GM21447 (cell line): ENCODE measurements around the gene AGTPBP1.
A peak's percentile ranks its signal among the peaks of the same experiment; 100 is the strongest.
"Not testable (repeated sequence)": the region's sequence is repeated elsewhere in the genome, so short reads cannot be mapped to it uniquely, and the experiment has no call there.

Experiments used
- ATAC-seq: cut with Tn5 transposase; IDR thresholded peaks from one replicate; pipeline ENCODE4 v1.9.1; 2021; ENCODE audit not compliant: unreplicated experiment

Gene AGTPBP1

DNA sequence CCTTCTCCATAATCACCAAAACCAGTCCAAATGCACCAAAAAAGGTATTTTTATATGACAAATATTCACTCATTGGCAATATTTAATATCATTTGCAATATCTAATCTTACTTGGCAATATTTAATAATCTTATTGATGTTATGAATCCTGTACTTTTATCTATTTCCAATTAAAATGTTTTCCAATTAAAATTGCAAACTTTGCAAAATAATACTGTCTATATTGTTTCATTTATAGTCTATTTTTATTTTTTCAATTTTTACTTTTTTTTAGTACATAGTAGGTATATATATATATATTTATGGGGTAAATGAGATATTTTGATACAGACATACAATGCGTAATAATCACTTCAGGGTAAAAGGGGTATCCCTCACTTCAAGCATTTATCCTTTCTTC, 109.9 kb downstream of the AGTPBP1 start:
- ATAC-seq, result no peak

DNA sequence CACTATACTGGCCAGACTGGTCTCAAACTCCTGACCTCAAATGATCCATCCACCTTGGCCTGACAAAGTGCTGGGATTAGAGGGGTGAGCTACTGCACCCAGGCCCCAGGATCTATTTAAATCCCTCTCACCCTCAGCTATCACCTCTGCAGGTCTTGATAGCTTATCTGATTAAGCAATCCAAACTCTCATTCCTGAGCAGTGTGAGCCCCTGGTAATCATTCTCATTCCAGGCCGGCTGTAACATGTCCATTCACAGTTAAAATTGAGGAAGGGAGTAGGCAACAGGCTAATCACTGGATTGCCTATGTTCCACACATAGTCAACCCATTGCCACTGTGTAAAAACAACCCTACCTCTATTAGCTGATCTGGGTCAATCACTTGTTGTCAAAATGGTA, 111.1 kb downstream of the AGTPBP1 start:
- ATAC-seq, result no peak

DNA sequence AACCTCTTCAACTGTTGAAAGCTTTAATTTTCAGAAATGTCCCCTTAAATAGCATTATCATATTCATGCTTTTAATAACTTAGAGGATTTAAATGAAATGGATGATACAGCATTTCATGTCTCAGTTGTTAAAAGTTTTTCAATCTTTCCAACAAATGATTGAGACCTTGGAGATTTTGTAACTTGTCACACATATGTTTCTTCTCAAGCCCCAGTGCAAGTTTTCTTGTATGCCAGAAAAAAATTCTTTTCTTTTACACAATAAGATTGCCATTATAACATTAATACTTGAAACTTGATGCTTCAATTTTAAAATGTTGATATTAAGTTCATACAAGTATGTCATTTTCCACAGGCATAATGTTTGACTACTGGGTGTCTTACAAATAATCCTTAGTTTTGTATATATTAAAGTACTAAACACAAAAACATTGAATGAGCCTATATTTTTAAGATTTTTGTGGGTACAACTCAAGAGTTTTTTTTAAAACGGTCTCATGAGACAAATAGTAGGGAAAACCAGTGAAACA, 124.5 kb downstream of the AGTPBP1 start:
- no peak for ATAC-seq

DNA sequence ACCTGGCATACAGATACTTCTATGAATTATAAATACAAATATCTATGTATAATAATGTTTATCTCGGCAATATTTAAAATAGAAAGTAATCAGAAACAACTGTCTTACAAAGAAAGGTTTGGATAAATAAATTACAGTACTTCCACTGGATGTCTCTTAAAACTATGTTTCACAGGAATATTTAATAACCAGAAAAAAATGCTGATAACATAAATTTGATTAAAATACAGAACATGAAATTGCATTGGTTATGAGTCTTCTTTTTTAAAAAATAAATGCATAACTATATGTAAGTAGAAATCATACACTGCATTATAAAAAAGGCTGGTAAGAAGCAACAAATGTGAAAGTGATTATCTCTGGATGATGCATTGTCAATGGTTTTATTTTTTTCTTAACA, 126.0 kb downstream of the AGTPBP1 start:
- no peak for ATAC-seq

DNA sequence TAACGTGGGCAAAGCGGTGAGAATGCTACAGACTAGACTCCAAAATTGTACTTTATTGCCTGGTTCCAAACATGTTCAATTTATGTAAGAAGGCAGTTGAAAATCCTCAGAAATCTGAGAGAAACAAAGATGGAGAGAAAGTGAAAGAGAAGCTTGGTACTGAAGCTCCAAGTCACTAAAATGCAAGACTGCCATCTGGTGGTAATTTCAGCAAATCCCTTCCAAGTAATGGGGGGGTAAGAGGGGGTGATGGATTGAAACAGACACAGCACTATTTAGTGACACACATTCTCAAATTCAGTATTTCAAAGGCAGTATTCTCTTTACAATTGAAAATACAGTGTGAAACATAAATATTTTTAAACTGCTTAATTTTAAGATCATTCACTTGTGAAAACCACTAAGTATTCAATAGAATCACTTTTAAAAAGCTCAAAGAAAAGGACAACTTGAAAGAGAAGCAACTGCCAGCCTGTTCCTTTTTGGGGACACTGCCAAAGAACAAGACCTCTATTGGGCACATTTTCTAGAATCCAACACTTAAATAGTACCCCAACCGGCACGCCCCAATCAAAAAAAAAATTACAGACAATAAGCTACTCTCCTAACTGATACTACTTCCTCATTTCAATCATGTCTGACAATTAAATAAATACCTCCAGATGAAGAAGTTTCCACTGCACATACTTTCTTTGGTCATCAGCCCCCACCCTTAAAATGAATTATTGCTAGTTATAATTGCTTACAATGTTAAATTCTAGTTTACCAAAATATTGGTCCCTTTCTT, 131.5 kb downstream of the AGTPBP1 start:
- ATAC-seq, result peak; percentile 93

DNA sequence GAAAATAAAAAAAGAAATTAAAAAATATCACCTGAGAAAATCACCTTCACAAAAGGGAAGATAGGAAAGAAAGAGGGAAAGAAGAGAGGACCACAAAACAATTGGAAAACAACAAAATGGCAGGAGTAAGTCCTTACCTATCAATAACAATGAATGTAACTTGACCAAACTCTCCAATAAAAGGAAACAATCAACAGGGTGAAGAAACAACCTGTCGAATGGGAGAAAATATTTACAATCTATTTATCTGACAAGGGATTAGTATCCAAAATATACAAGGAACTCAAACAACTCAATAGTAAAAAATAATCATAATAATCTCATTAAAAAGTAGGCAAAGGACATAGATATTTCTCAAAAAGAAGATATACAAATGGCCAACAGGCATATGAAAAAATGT, 135.8 kb downstream of the AGTPBP1 start:
- no peak for ATAC-seq

DNA sequence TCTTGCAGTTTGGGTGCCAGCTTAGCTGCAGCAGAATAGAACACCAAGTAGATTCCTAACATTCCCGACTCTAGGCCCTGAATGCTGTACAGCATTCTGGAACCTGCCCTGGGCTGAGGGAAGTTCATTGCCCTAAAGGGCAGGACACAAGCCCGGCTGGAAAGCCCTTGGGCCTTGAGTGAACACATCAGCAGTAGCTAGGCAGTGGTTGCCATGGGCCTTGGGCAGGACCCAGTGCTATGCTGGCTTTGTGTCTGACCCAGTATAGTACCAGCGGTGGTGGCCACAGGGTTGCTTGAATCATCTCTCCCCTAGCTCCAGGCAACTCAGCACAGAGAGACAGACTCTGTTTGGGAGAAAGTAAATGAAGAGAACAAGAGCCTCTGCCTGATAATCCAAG, 137.8 kb downstream of the AGTPBP1 start:
- no peak for ATAC-seq

DNA sequence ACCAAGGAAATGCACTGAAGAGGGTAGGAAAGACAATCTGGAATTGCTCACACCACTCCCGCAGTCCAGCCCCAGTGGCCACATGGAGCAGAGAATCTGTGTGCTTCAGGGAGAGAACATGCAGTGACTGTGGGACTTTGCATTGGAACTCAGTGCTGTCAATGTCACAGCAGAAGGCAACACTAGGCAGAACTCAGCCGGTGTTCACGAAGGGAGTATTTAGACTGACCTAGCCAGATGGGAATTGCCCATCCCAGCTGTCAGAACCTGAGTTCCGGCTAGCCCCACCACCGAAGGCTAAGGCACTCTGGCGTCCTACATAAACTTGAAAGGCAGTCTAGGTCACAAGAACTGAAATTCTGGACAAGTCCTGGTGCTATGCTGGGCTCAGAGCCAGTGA, 139.0 kb downstream of the AGTPBP1 start:
- ATAC-seq, result no peak

DNA sequence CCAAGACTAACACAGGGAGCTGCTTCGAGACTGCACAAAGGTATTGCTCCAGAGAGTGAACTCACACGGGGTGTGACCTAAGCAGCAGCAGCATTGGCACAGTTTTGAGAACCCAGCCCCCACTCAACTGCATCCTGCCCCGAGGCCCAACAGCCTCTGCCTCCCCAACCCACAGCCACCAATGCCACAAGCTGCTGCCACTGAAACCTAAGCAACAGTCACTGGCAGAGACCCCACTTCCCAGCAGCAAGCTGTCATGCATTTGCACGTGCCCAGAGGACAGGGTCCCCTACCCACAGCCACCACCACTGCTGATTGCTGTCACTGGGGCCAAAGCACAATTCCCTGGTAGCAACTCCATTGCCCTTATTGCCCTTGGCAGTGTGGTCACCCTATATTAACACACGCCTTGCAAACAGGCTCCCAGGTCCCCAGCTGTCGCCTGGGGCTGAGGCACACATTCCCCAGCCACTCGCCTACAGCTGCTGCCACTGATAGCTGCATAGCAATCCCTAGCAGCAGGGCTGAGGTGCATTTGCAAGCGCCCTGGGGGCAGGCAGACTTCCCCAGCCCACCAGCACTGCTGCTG, 141.0 kb downstream of the AGTPBP1 start:
- no peak for ATAC-seq

DNA sequence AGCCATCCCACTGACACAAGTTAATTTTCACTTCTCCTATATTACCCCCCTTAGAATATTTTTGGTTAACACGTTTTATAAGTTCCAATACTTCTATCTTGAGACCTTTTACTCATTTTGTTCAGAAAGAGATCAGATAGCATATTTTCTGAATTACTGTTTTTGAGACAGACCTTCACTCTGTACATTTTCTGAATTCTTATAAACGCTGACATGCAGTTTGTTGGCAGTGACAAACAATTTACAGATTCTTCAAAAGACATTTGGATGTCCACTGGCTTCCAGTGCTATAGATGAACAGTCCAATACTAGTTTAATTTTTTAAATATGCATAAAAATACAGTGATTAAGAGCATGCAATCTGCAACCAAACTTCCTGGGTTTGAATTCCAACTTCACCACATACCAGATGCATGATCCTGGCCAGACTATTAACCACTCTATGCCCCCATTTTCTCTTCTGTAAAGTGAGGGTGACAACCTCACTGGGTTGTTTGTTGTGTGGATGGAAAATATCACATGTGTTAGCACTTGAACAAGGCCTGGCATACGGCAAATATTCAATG, 142.1 kb downstream of the AGTPBP1 start:
- ATAC-seq, result no peak

DNA sequence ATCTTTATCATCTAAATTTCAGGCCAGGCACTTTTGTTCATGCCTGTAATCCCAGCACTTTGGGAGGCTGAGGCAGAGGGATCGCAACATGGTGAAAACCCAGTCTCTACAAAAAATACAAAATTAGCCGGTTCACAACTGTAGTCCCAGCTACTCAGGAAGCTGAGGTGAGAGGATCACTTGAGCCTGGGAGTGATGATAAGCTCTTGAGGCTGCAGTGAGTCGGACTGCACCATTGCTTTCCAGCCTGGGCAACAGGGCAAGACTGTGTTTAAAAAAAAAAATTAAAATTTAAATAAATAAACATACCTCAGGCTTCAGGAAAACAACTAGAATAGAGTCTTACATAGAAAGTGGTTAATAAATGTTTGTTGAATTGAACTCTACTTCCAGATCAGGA, 147.4 kb downstream of the AGTPBP1 start:
- no peak for ATAC-seq

DNA sequence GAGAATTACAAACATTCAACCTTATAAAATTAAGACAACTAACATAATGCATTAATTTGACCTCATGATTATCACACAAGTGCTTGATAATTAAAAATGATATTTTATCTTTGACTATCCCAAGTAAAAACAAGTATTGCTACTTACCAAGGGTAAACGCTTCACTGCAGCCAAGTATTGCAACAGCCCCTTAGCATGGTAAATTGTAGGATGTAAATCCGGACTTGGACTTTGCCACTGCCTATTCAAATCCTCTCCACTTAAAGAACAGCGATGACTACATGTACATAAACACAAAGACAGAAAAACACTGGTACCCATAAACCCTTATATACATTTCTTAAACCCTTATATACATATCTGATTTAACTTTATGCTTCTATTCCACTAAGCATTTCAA, 155.1 kb downstream of the AGTPBP1 start:
- no peak for ATAC-seq

DNA sequence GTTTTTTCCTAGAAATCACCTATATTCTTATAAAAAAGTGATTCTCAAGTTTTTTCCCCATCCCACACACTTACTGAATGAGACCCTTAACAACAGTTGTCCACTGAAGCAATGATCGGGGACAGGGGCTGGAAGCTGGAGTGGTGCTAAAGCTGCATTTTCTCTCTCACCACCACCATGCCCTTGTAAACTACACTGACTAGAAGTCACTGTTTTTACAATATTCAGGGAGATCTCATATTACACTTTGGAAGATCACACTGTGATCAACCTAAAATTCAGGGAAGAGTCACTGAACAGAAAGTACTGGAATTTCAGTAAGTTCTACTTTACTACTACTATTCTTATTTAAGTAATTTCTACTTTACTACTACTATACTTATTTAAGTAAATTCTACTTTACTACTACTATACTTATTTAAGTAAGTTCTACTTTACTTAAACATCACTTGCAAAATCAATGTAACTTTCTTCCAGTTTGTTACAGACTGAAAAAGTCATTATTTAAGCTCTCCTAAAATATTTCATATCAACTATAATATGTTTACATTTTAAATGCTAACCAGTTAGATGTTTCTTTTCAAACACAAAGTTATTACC, 164.3 kb downstream of the AGTPBP1 start:
- no peak for ATAC-seq

DNA sequence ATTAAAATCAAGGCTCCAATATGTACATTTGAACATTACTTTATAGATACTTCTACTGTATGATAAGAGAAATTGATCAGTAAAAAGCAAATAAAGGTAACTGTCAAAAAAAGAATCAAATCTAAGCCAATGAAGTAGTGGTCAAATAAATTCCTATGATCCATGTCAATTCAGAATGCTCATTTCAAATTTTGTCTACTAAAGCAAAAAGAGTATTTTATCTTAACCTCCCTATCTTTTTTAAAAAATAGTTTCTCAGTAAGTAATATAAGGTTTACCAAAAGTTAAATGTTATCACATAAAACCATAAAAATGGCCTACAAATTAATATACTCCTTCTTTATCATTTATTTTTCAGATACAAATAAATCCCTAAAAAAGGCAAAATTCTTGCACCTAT, 165.9 kb downstream of the AGTPBP1 start:
- no peak for ATAC-seq

DNA sequence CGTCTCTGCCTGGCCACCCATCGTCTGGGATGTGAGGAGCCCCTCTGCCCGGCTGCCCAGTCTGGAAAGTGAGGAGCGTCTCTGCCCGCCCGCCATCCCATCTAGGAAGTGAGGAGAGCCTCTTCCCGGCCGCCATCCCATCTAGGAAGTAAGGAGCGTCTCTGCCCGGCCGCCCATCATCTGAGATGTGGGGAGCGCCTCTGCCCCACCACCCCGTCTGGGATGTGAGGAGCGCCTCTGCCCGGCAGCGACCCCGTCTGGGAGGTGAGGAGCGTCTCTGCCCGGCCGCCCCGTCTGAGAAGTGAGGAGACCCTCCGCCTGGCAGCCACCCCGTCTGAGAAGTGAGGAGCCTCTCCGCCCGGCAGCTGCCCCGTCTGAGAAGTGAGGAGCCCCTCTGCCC, 168.2 kb downstream of the AGTPBP1 start:
- not testable (repeated sequence) for ATAC-seq

DNA sequence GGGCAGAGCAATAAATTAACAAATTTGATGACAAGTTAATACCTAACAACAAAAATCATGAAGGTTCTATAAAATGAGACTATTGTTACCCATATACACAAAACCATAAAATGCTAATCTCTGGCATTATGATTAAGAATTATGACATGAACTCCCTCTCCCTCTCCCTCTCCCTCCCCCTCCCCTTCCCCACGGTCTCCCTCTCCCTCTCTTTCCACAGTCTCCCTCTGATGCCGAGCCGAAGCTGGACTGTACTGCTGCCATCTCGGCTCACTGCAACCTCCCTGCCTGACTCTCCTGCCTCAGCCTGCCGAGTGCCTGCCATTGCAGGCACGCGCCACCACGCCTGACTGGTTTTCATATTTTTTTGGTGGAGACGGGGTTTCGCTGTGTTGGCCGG, 168.8 kb downstream of the AGTPBP1 start:
- not testable (repeated sequence) for ATAC-seq

DNA sequence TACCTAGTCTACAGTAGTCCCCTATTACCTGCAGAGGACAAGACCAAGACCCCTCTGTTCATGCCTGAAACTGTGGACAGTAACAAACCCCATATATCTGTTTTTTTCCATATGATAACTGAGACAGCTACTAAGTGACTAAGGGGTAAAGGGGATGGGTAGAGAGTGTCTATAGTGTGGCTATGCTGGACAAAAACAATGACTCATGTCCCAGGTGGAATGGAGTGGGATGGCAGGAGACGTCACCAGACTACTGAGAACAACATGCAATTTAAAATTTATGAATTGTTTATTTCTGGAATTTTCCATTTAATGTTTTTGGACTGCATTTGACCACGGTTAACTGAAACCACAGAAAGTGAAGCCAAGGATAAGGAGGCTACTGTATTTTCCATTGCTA, 171.8 kb downstream of the AGTPBP1 start:
- no peak for ATAC-seq

DNA sequence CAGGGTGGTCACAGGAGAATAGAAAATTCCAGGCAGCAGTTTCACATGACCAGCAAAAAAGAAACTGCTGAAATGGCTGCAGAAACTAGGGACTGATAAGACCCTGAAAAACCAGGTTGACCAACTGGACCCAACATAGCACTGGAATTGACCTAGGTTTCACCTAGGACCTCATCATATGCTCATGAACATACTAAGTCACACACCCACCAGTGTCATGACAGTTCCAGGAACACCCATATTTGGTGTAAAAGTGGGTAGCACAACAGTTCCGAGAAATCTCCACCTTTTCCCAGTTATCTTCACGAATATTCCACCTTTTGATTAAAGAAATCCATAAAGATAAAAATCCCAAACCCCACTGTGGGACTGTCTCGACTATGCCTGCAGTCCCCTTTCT, 182.2 kb downstream of the AGTPBP1 start:
- no peak for ATAC-seq

DNA sequence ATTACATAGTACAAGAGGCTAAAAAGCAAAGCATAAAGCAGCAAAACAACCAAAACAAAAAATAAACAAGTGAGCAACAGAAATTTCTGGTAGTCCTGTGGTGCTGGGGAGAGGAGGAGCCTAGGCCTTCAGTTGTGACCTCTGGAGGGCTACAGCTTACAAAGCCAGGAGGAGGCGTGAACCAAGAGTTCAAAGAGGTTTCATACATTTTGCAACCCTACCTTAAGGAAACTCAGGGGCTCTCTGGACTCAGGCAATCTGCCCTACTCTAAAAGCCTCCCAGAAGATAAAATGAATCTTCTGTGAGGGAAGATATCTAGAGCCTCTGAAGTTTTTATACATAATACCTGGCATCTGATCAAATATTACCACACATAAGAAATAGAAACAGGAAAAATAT, 187.4 kb downstream of the AGTPBP1 start:
- ATAC-seq, result peak; percentile 65

DNA sequence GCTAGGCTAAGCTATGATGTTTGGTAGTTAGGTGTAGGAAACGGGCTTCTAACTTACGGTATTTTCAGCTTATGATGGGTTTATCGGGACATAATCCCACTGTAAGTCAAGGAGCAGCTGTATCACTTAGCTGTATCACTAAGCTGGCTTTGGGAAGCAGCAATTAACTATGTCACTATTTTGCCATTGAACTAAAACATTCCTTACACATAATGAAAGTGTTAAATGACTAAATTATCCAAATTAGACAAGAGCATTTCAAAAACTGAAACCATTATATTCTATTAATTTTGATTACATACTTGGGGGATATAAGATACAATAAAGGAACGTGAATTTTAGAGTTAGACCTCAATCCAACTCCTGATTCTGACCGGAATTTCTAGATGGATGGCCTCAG, 188.3 kb downstream of the AGTPBP1 start:
- no peak for ATAC-seq

DNA sequence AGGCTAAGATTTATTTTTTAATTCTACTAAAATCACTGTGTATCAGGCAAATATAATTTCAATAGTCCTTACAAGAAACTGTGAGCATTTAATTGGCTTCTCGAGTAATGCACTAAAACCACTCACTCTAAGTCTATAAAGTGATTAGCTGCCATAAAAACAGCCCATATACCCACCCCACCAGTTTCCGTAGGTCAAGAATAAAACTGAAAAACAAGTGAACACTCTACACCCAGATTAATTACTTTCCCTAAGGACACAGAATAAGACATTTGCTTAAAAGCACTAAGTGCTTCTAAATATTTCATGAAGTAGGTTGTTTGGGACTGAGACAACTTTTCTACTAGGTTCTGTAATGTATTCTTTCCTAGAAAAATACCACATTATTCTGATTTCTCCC, 194.2 kb downstream of the AGTPBP1 start:
- ATAC-seq, result no peak

DNA sequence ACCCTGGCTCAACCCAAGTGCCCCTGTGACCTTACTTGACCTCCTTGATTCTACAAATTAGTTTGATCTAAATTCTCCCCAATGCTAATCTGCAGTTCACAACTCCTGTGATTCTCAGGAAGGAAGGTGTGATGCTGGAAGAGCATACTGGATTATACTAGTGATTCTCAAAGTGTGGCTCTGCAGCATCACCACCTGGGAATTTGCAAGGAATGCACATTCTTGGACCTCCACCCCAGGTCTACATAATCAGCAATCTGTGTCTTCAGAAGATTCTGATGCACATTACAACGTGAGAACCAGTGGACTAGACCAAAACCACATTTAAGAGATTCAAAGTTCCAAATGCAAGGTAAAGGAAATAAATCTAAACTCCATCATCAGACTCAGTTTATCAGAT, 198.6 kb downstream of the AGTPBP1 start:
- ATAC-seq, result no peak
